Measurements from ENCODE around the gene SLC22A6. TPM values are rescaled to one million over a fixed set of nuclear protein-coding genes. Genes with fewer than 3 reads are reported as not detected.

SLC22A6 gene
- total RNA-seq, 2 donors from 2014 or later, result not detected

- no peak overlapping the region for H3K4me3 Mint-ChIP-seq
- H3K27ac Mint-ChIP-seq, result no peak overlapping the region
- Histone ChIP-seq H3K9me3 (ENCODE audit: control insufficient read depth, low read length) (no peaks in the 10 kb centered on the region), H3K4me1 (ENCODE audit: control insufficient read depth, insufficient read depth, low read length) (no peaks in the 10 kb centered on the region), H3K4me3 (ENCODE audit: low read length) (no peak overlapping the region), H3K27me3 (ENCODE audit: control insufficient read depth, insufficient read depth, low read length, poor library complexity, severe bottlenecking) (no peaks in the 10 kb centered on the region), H3K9ac (ENCODE audit: extremely low read depth, low read length, poor library complexity, severe bottlenecking) (no peak overlapping the region), H3K27ac (ENCODE audit: low read depth, low read length) (no peak overlapping the region), H3K36me3 (ENCODE audit: control insufficient read depth, insufficient read depth, low read length) (no peaks in the 10 kb centered on the region)
- no peaks in the 10 kb centered on the region for H3K9me3 Mint-ChIP-seq
- 88 to 94% methylated on average over 5 to 7 of the region's 7 CpGs for WGBS, 2 experiments (ENCODE audit: insufficient coverage in 1 of 2, insufficient read length in 1 of 2)
- no peak for DNase-seq
- no peaks in the 10 kb centered on the region for H3K4me1 Mint-ChIP-seq
- TF ChIP-seq CTCF (conservative IDR thresholded peaks at IDR 0.05), result no peak
- no peaks in the 10 kb centered on the region for H3K27me3 Mint-ChIP-seq (ENCODE audit: insufficient read depth)
- no peaks in the 10 kb centered on the region for H3K36me3 Mint-ChIP-seq (ENCODE audit: low read depth)
Observed at GRCh38 chr11:62999649-63000048, 14.9 kb upstream of the SLC22A6 start.

- no peak for DNase-seq
- H3K36me3 Mint-ChIP-seq (ENCODE audit: low read depth), result no peaks in the 10 kb centered on the region
- Histone ChIP-seq H3K27ac (ENCODE audit: low read depth, low read length) (no peak overlapping the region), H3K27me3 (ENCODE audit: control insufficient read depth, insufficient read depth, low read length, poor library complexity, severe bottlenecking) (no peaks in the 10 kb centered on the region), H3K4me1 (ENCODE audit: control insufficient read depth, insufficient read depth, low read length) (no peaks in the 10 kb centered on the region), H3K4me3 (ENCODE audit: low read length) (no peak overlapping the region), H3K9ac (ENCODE audit: extremely low read depth, low read length, poor library complexity, severe bottlenecking) (no peak overlapping the region), H3K9me3 (ENCODE audit: control insufficient read depth, low read length) (no peaks in the 10 kb centered on the region), H3K36me3 (ENCODE audit: control insufficient read depth, insufficient read depth, low read length) (no peaks in the 10 kb centered on the region)
- H3K9me3 Mint-ChIP-seq, result no peaks in the 10 kb centered on the region
- 95% methylated on average over 5 of the region's 5 CpGs for WGBS, 2 experiments (ENCODE audit: insufficient coverage in 1 of 2, insufficient read length in 1 of 2)
- no peak overlapping the region for H3K27ac Mint-ChIP-seq
- TF ChIP-seq CTCF (conservative IDR thresholded peaks at IDR 0.05), result no peak
- H3K4me3 Mint-ChIP-seq, result no peak overlapping the region
- H3K27me3 Mint-ChIP-seq (ENCODE audit: insufficient read depth), result no peaks in the 10 kb centered on the region
- no peaks in the 10 kb centered on the region for H3K4me1 Mint-ChIP-seq
Observed at GRCh38 chr11:62999156-62999555, 14.4 kb upstream of the SLC22A6 start.

- H3K9ac ChIP-seq (ENCODE audit: extremely low read depth, low read length, poor library complexity, severe bottlenecking), result no peak overlapping the region
- no peaks in the 10 kb centered on the region for H3K36me3 Mint-ChIP-seq (ENCODE audit: low read depth)
- H3K4me1 Mint-ChIP-seq, result no peaks in the 10 kb centered on the region
- peaks cover 1% of the 10 kb centered on the region for H3K9me3 Mint-ChIP-seq
- no peaks in the 10 kb centered on the region for H3K27me3 ChIP-seq (ENCODE audit: control insufficient read depth, insufficient read depth, low read length, poor library complexity, severe bottlenecking)
- no peak overlapping the region for H3K27ac ChIP-seq (ENCODE audit: low read depth, low read length)
- H3K4me1 ChIP-seq (ENCODE audit: control insufficient read depth, insufficient read depth, low read length), result no peaks in the 10 kb centered on the region
- no peak for TF ChIP-seq CTCF (conservative IDR thresholded peaks at IDR 0.05)
- H3K36me3 ChIP-seq (ENCODE audit: control insufficient read depth, insufficient read depth, low read length), result no peaks in the 10 kb centered on the region
- no peak for DNase-seq
- H3K4me3 Mint-ChIP-seq, result no peak overlapping the region
- H3K27ac Mint-ChIP-seq, result no peak overlapping the region
- no peaks in the 10 kb centered on the region for H3K9me3 ChIP-seq (ENCODE audit: control insufficient read depth, low read length)
- 89% methylated on average over 1 of the region's 1 CpG; no CpG with 5 or more reads in 1 of the 2 experiments for WGBS, 2 experiments (ENCODE audit: insufficient coverage in 1 of 2, insufficient read length in 1 of 2)
- peaks cover 4% of the 10 kb centered on the region for H3K27me3 Mint-ChIP-seq (ENCODE audit: insufficient read depth)
- no peak overlapping the region for H3K4me3 ChIP-seq (ENCODE audit: low read length)
Observed at GRCh38 chr11:62996271-62996670, 11.5 kb upstream of the SLC22A6 start.
